Measurements from ENCODE around the gene SLC25A11.

- TF ChIP-seq POLR2A (IDR thresholded peaks at IDR 0.05) (no peak), CTCF (IDR thresholded peaks at IDR 0.05) (no peak)
Measured at GRCh38 chr17:4944163-4944553, 4.3 kb upstream of the SLC25A11 start.

All from uterus (tissue), 2 donors.